ENCODE results near the gene RALGPS1. TPM values are rescaled to one million over a fixed set of nuclear protein-coding genes. Genes with fewer than 3 reads are reported as not detected.
A peak's percentile ranks its signal among the peaks of the same experiment; 100 is the strongest.

The RALGPS1 gene
- total and polyA plus RNA-seq, 2 of the 8 experiments (the other 6 are each of a cell fraction or from before 2014, with no cell fraction given) = 20.0 to 23.5 TPM

- Histone ChIP-seq H4K8ac (ENCODE audit: extremely low read depth, insufficient read depth, low read length) (no peak overlapping the region), H3K79me1 (ENCODE audit: low read depth, low read length) (no peaks in the 10 kb centered on the region), H4K5ac (ENCODE audit: insufficient read length, low read depth, low read length) (no peak overlapping the region), H3K9me3 (ENCODE audit: insufficient read depth in 2 of 2, low read depth in 1 of 2, low read length in 1 of 2) (no peaks in the 10 kb centered on the region), H2AFZ (ENCODE audit: low read length) (no peak overlapping the region), H3K36me3 (ENCODE audit: control insufficient read depth in 2 of 4, insufficient read depth in 4 of 4, low read length in 3 of 4) (no peaks in the 10 kb centered on the region), H3K4ac (replicated peaks; ENCODE audit: insufficient read length, low read depth, low read length) (no peak overlapping the region), H3K23ac (ENCODE audit: insufficient read length) (no peak overlapping the region), H3K4me2 (ENCODE audit: insufficient read depth in 1 of 2, low read depth in 2 of 2, low read length in 2 of 2) (no peak overlapping the region), H3K79me2 (ENCODE audit: control insufficient read depth in 1 of 2, insufficient read depth in 2 of 2, low read length in 2 of 2) (no peaks in the 10 kb centered on the region), H2BK20ac (ENCODE audit: low read length) (peak overlapping the region; percentile 76; the same call in 1 of the 2 replicates), H3K27ac (ENCODE audit: low read depth, low read length) (no peak overlapping the region), H3K27me3 (replicated peaks in 1 of 4; ENCODE audit: control insufficient read depth in 3 of 4, extremely low read depth in 1 of 4, insufficient read depth in 3 of 4, low read length in 3 of 4) (no peaks in the 10 kb centered on the region), H2BK12ac (ENCODE audit: low read depth, low read length) (peak overlapping the region; percentile 87), H3K14ac (ENCODE audit: insufficient read length) (no peak overlapping the region), H3K9ac (replicated peaks in 1 of 4; ENCODE audit: extremely low read depth in 1 of 4, low read depth in 3 of 4, low read length in 3 of 4) (no peak overlapping the region), H2BK15ac (ENCODE audit: low read length) (no peak overlapping the region), H4K91ac (replicated peaks; ENCODE audit: insufficient read length, low read length) (peak overlapping the region; percentile 69), H2AK5ac (ENCODE audit: low read depth, low read length) (no peak overlapping the region), H4K20me1 (replicated peaks in 1 of 2; ENCODE audit: control insufficient read depth in 1 of 2, insufficient read depth in 2 of 2, low read length in 2 of 2) (no peaks in the 10 kb centered on the region), H3K18ac (ENCODE audit: extremely low read depth, low read length) (no peak overlapping the region), H3K4me3 (ENCODE audit: extremely low read depth in 1 of 4, insufficient read depth in 2 of 4, low read depth in 3 of 4, low read length in 4 of 4) (no peak overlapping the region), H3K23me2 (ENCODE audit: low read depth, low read length) (no peaks in the 10 kb centered on the region), H2BK5ac (ENCODE audit: low read depth, low read length) (no peak overlapping the region), H3K4me1 (replicated peaks in 1 of 4; ENCODE audit: control insufficient read depth in 3 of 4, insufficient read depth in 4 of 4, low read length in 3 of 4) (peaks cover 3 to 11% (median 7%) of the 10 kb centered on the region in 4 experiments), H3K56ac (replicated peaks; ENCODE audit: insufficient read length, low read depth, low read length) (no peak overlapping the region), H2BK120ac (replicated peaks; ENCODE audit: low read depth, low read length) (no peak overlapping the region)
- CTCF ChIA-PET (ENCODE audit: partially characterized antibody) = interaction anchor here (0.7 to 4.2 kb wide), 18 partner anchors 10 to 219 kb away, joined by 3 to 29 read pairs (median 5); partner anchors contain the start of gene ANGPTL2
- POLR2A ChIA-PET (ENCODE audit: partially characterized antibody) = interaction anchor here (1.0 to 1.3 kb wide), 3 partner anchors 9 to 26 kb away, joined by 3 to 4 read pairs (median 3); no protein-coding TSS in a partner anchor
- FAIRE-seq (no peak), DNase-seq (ENCODE audit: low read depth in 1 of 2, low spot score in 2 of 2) (peak in 1 of 2 experiments; percentile 43)
- 90% methylated on average over 9 of the region's 10 CpGs; no CpG with 5 or more reads in 1 of the 2 experiments for WGBS, 2 experiments (ENCODE audit: extremely low coverage in 1 of 2, insufficient coverage in 1 of 2, insufficient read length in 1 of 2, insufficient replicate concordance in 2 of 2, low coverage in 1 of 2, low lambda C conversion rate in 2 of 2, missing lambda C conversion rate in 1 of 2)
- TF ChIP-seq EP300 (IDR thresholded peaks at IDR 0.05; ENCODE audit: borderline replicate concordance in 1 of 2, low read depth in 2 of 2, low read length in 2 of 2) (no peak), POLR2A (IDR thresholded peaks at IDR 0.05; ENCODE audit: control extremely low read depth in 1 of 2, low read depth in 2 of 2, low read length in 2 of 2) (no peak), YY1 (IDR thresholded peaks at IDR 0.05; ENCODE audit: low read depth, low read length) (no peak), CBX5 (IDR thresholded peaks at IDR 0.05; ENCODE audit: low read depth, low read length) (no peak), HDAC6 (IDR thresholded peaks at IDR 0.05; ENCODE audit: low read depth, low read length) (no peak), SP1 (IDR thresholded peaks at IDR 0.05; ENCODE audit: low read depth, low read length) (no peak), KDM4A (IDR thresholded peaks at IDR 0.05; ENCODE audit: low read depth, low read length, severe bottlenecking) (no peak), GTF2F1 (IDR thresholded peaks at IDR 0.05; ENCODE audit: borderline replicate concordance, low read depth, low read length) (no peak), ATF3 (IDR thresholded peaks at IDR 0.05; ENCODE audit: insufficient read depth, low read depth, low read length) (no peak), ASH2L (IDR thresholded peaks at IDR 0.05; ENCODE audit: low read length) (no peak), SIRT6 (IDR thresholded peaks at IDR 0.05; ENCODE audit: low read length) (no peak), CHD1 (IDR thresholded peaks at IDR 0.05; ENCODE audit: low read depth, low read length) (no peak)
- TF ChIP-seq, protein P1, sequence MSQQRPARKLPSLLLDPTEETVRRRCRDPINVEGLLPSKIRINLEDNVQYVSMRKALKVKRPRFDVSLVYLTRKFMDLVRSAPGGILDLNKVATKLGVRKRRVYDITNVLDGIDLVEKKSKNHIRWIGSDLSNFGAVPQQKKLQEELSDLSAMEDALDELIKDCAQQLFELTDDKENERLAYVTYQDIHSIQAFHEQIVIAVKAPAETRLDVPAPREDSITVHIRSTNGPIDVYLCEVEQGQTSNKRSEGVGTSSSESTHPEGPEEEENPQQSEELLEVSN (IDR thresholded peaks at IDR 0.05) = no peak
Measured at GRCh38 chr9:127159949-127160610, 245.5 kb downstream of the RALGPS1 start.

Measured in H1 (cell line).